K562 (cell line): ENCODE data around the gene UBQLNL. TPM values are rescaled to one million over a fixed set of nuclear protein-coding genes. Genes with fewer than 3 reads are reported as not detected.

Experiments used
- ATAC-seq: fragments of 200-7000 bp; cut with Tn5 transposase; 3 replicates; pipeline ENCODE4 v1.9.1; 2020; ENCODE audit warnings: moderate library complexity
- BruUV-seq: library from RNA; stranded (reverse); fragments of 400-500 nt; replicated peaks from 2 replicates; lab custom pipeline; 2021; lab: Mats Ljungman, UMichigan
- CTCF ChIA-PET: fragments of 300-600 bp; formaldehyde crosslinking; extraction: SDS; loops from one replicate; lab custom pipeline; 2021; ENCODE audit warnings: low intra/inter-chr PET ratio; lab: Yijun Ruan, JAX
- POLR2A ChIA-PET: fragments of 300-600, 350-650 bp; sonication (Branson Sonifier 250); formaldehyde crosslinking; extraction: SDS; loops from one replicate; lab custom pipeline; 2021; ENCODE audit warnings: antibody characterized with exemption, inconsistent platforms; lab: Yijun Ruan, JAX
- DNase-seq, 4 experiments: peaks; one replicate each; pipeline versions ENCODE4 v3.0.0 to v3.0.0-alpha.2; 2011 to 2018; ENCODE audit warnings: low spot score in 3 of 4, mixed read lengths in 3 of 4; ENCODE audit errors: extremely low read depth in 1 of 4
- FAIRE-seq: peaks from 2 replicates; lab custom pipeline; 2011; peaks lifted over from hg19 to GRCh38; lab: Jason Lieb, UNC
- H2AFZ ChIP-seq: 2 replicates; pipeline ENCODE4 v1.6.0; 2011; ENCODE audit warnings: low read depth, low read length, control low read depth, inconsistent platforms
- H3K27ac ChIP-seq: fragments of 200-600 bp; 3 replicates; pipeline ENCODE4 v1.8.0; 2011; ENCODE audit warnings: low read depth, mild to moderate bottlenecking, control low read depth, inconsistent platforms, low read length, moderate library complexity, mixed read lengths; ENCODE audit errors: extremely low read depth
- H3K27me3 ChIP-seq, 2 experiments: fragments of 300-600 bp in 1 of 2; 2 replicates in 1 of 2; 3 replicates in 1 of 2; pipeline versions ENCODE4 v1.6.0 to v1.8.0; 2011; ENCODE audit warnings: inconsistent platforms in 2 of 2, low read length in 2 of 2, mild to moderate bottlenecking in 1 of 2, mixed read lengths in 1 of 2, moderate library complexity in 1 of 2; ENCODE audit not compliant: control insufficient read depth in 2 of 2, insufficient read depth in 2 of 2
- H3K36me3 ChIP-seq: fragments of 300-600 bp; 3 replicates; pipeline ENCODE4 v1.8.0; 2011; ENCODE audit warnings: mild to moderate bottlenecking, low read length, inconsistent platforms; ENCODE audit not compliant: control insufficient read depth, insufficient read depth
- H3K4me1 ChIP-seq, 2 experiments: fragments of 200-600 bp in 1 of 2; replicated peaks in 1 of 2; 2 replicates in 1 of 2; 3 replicates in 1 of 2; pipeline versions ENCODE4 v1.5.1 to v1.8.0; 2011; ENCODE audit warnings: inconsistent platforms in 2 of 2, low read length in 2 of 2, mild to moderate bottlenecking in 1 of 2, mixed read lengths in 1 of 2, moderate library complexity in 1 of 2; ENCODE audit not compliant: control insufficient read depth in 2 of 2, insufficient read depth in 2 of 2
- H3K4me2 ChIP-seq: 2 replicates; pipeline ENCODE4 v1.6.1; 2011; ENCODE audit warnings: low read length, control low read depth, inconsistent platforms, mixed read lengths; ENCODE audit not compliant: insufficient read depth
- H3K4me3 ChIP-seq: fragments of 200-600 bp; sonication (generic), shearing (Covaris generic); 2 replicates; pipeline ENCODE4 v1.5.1; 2016; ENCODE audit warnings: control low read depth, inconsistent platforms
- H3K79me2 ChIP-seq: fragments of 200-600 bp; 3 replicates; pipeline ENCODE4 v1.8.0; 2011; ENCODE audit warnings: low read length, inconsistent platforms; ENCODE audit not compliant: control insufficient read depth, insufficient read depth
- H3K9ac ChIP-seq, 2 experiments: 2 replicates each; pipeline versions ENCODE4 v1.6.0 to v1.6.1; 2011; ENCODE audit warnings: low read depth in 2 of 2, low read length in 2 of 2, control low read depth in 1 of 2, inconsistent platforms in 1 of 2, mild to moderate bottlenecking in 1 of 2, mixed read lengths in 1 of 2; ENCODE audit not compliant: insufficient read depth in 1 of 2
- H3K9me1 ChIP-seq: one replicate; pipeline ENCODE4 v1.6.0; 2011; ENCODE audit warnings: inconsistent platforms, mild to moderate bottlenecking, low read length, moderate library complexity; ENCODE audit not compliant: control insufficient read depth, insufficient read depth
- H3K9me3 ChIP-seq: replicated peaks from 2 replicates; pipeline ENCODE4 v1.5.1; 2011; ENCODE audit warnings: low read depth, low read length, inconsistent platforms; ENCODE audit not compliant: control insufficient read depth, insufficient read depth
- H4K20me1 ChIP-seq: replicated peaks from 2 replicates; pipeline ENCODE4 v1.6.1; 2011; ENCODE audit warnings: low read length, inconsistent platforms, mixed read lengths; ENCODE audit not compliant: control insufficient read depth, insufficient read depth
- FOXP1 ChIP-seq: sonication (generic); formaldehyde crosslinking; IDR thresholded peaks from 2 replicates; pipeline ENCODE4 v1.8.0; 2022; ENCODE audit warnings: mild to moderate bottlenecking, missing genetic modification reagents
- HNRNPK ChIP-seq: fragments of 200-400 bp; formaldehyde crosslinking; IDR thresholded peaks from one replicate; pipeline ENCODE4 v1.6.1; 2018; ENCODE audit warnings: mild to moderate bottlenecking, low read depth, low read length; ENCODE audit not compliant: poor library complexity, severe bottlenecking
- KDM1A ChIP-seq, 2 experiments: fragments of 450-650 bp; IDR thresholded peaks; 2 replicates each; pipeline ENCODE4 v1.6.1; 2016; ENCODE audit warnings: mild to moderate bottlenecking in 2 of 2
- LARP7 ChIP-seq: fragments of 450-650 bp; IDR thresholded peaks from 2 replicates; pipeline ENCODE4 v1.6.1; 2016
- LEF1 ChIP-seq: fragments of 450-650 bp; IDR thresholded peaks from 2 replicates; pipeline ENCODE4 v1.6.1; 2016; ENCODE audit warnings: mild to moderate bottlenecking
- MCM5 ChIP-seq: fragments of 450-650 bp; IDR thresholded peaks from 2 replicates; pipeline ENCODE4 v1.6.1; 2016; ENCODE audit warnings: low read depth
- POLR2A ChIP-seq: fragments of 450-650 bp; conservative IDR thresholded peaks from 2 replicates; pipeline ENCODE4 v1.6.1; 2016
- SIN3B ChIP-seq: fragments of 450-650 bp; IDR thresholded peaks from 2 replicates; pipeline ENCODE4 v1.6.1; 2017; ENCODE audit warnings: low read depth, mild to moderate bottlenecking, moderate library complexity
- SUPT5H ChIP-seq: fragments of 450-650 bp; IDR thresholded peaks from 2 replicates; pipeline ENCODE4 v1.6.1; 2016
- ZNF639 ChIP-seq, 2 experiments: fragments of 200-800 bp in 1 of 2; sonication (Bioruptor generic) in 1 of 2; sonication (generic) in 1 of 2; formaldehyde crosslinking in 1 of 2; IDR thresholded peaks in 1 of 2; conservative IDR thresholded peaks in 1 of 2; 2 replicates each; pipeline versions ENCODE4 v1.5.0 to v1.6.1; 2016 to 2020; ENCODE audit warnings: missing compliant biosample characterization in 1 of 2, missing genetic modification characterization in 1 of 2, missing genetic modification reagents in 1 of 2
- ZNF766 ChIP-seq: fragments of 200-800 bp; sonication (Bioruptor generic); conservative IDR thresholded peaks from 2 replicates; pipeline ENCODE4 v1.6.1; 2016; ENCODE audit warnings: missing genetic modification characterization, missing compliant biosample characterization
- ZNF780A ChIP-seq: fragments of 250-450 bp; sonication (Bioruptor Pico); IDR thresholded peaks from 2 replicates; pipeline ENCODE4 v1.5.0; 2021; ENCODE audit warnings: mild to moderate bottlenecking
- WGBS: fragments of 100-300 bp; shearing (Covaris generic); methylation state at CpG from one replicate; pipeline ENCODE4 v1.1.6; 2016; ENCODE audit warnings: low coverage, mixed read lengths; ENCODE audit not compliant: insufficient coverage; ENCODE audit errors: missing lambda C conversion rate; 5-methylcytosine and 5-hydroxymethylcytosine counted together
- in situ Hi-C: fragments of 300-500 bp; cut with MboI; formaldehyde crosslinking; loops from 4 replicates; pipeline ENCODE4 v1.15.0; 2018; ENCODE audit warnings: inconsistent platforms, mixed read lengths
- intact Hi-C: fragments of 100-400 bp; cut with micrococcal nuclease; formaldehyde crosslinking; loops from 2 replicates; pipeline ENCODE4 v1.14.2; 2022
- polyA plus RNA-seq, 8 experiments: library from polyadenylated mRNA; depleted of rRNA in 4 of 8; stranded (reverse) in 5 of 8; unstranded in 3 of 8; fragments of >200 nt; fragmentation: Nextera tagmentation in 2 of 8; fragmentation: Illumina TruSeq in 1 of 8; extraction: Ambion mirVana in 2 of 8; extraction: Trizol in 1 of 8; gene quantifications; 2 replicates each; pipeline versions ENCODE4 v1.2.1 to v1.2.3, GENCODE V29; 2011 to 2014; ENCODE audit warnings: inconsistent platforms in 1 of 8, missing spikeins in 1 of 8
- total RNA-seq, 7 experiments: library from RNA; depleted of rRNA in 6 of 7; stranded (reverse); fragments of >200 nt in 6 of 7; fragmentation: Illumina TruSeq in 2 of 7; extraction: Trizol in 2 of 7; gene quantifications; 2 replicates each; pipeline versions ENCODE4 v1.2.1 to v1.2.3, GENCODE V29; 2011 to 2021; ENCODE audit warnings: low replicate concordance in 1 of 7
- TF ChIP-seq, protein P1 (sequence below): fragments of 250-450 bp; sonication (Bioruptor Pico); IDR thresholded peaks from 2 replicates; pipeline ENCODE4 v1.4.0; 2020; ENCODE audit warnings: mild to moderate bottlenecking, moderate library complexity

The UBQLNL gene
- total and polyA plus RNA-seq, 9 of the 15 experiments (the other 6 are each of a cell fraction or from before 2014, with no cell fraction given): 0.07 to 0.27 (median 0.14) TPM

DNA sequence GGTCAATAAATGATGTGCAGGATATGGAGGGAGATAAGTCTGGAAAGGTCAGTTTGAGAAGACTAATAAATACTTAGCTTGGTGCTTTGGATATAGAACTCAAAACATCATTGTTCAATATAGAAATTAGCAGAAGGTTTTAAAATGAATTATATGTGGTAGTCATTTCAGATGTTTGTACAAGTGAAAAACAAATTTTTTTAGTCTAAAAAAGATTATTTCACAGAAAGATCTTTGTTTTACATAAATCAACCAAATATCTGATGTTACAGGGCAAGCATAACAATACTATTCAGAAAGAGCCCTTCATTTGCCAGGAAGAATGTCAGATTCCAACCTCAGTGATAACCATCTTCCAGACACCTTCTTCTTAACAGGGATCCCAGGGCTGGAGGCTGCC lies 28.1 kb downstream of the UBQLNL start, which contains the start of gene OR52D1:
Gene OR52D1, plus strand, starts transcription at position 301 of the 400 bp plus-strand sequence. Its CDS starts 22 bp downstream, at position 323.
- BruUV-seq: no TSS peak
- Histone ChIP-seq H3K9ac (no peak within 1 kb of the TSS; a peak in 1 of 4 replicates), H3K79me2 (peaks cover 100% of the 10 kb centered on the region), H3K4me1 (peaks cover 4 to 5% of the 10 kb centered on the region in 2 experiments; a peak in 1 of 5 replicates), H4K20me1 (peaks cover 48% of the 10 kb centered on the region), H3K4me3 (no peak within 1 kb of the TSS), H3K4me2 (no peak within 1 kb of the TSS), H3K9me3 (peaks cover 4% of the 10 kb centered on the region), H3K27me3 (no peaks in the 10 kb centered on the region), H2AFZ (no peak within 1 kb of the TSS), H3K27ac (no peak within 1 kb of the TSS), H3K36me3 (peaks cover 96% of the 10 kb centered on the region), H3K9me1 (no peaks in the 10 kb centered on the region)
- ATAC-seq (no peak), FAIRE-seq (no peak), DNase-seq (no peak)
- ChIA-PET CTCF (no interaction called here), POLR2A (interaction anchor here (0.6 to 0.7 kb wide), 2 partner anchors 9 to 17 kb away, joined by 3 to 4 read pairs; no protein-coding TSS in a partner anchor)
- in situ Hi-C loops: no loop called here
- intact Hi-C loops: no loop called here
- TF ChIP-seq SIN3B (no peak), SUPT5H (no peak)

DNA sequence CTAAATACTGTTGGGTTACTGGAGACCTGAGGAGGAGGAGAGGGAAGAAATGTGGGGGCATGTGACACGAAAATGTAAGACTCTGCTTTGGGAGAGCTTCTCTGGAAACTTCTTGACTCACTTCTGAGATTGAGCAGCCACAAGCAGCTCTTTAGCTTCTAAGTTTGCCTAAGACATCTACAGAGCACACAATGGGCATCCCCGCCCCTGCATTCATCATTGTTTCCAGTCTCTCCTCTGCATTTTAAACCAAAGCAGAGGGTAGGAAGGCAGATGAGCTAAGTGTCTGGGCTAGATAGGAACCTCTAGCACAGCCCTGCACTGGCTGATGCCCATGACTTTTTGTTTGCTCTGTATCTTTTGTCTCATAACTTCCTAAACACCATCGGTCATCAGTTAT lies 30.1 kb downstream of the UBQLNL start:
- Histone ChIP-seq H3K9ac (no peak overlapping the region), H2AFZ (no peak overlapping the region), H3K9me1 (no peaks in the 10 kb centered on the region), H3K36me3 (peaks cover 78% of the 10 kb centered on the region), H3K27me3 (no peaks in the 10 kb centered on the region), H3K9me3 (peaks cover 4% of the 10 kb centered on the region), H3K4me3 (no peak overlapping the region), H3K79me2 (peaks cover 81% of the 10 kb centered on the region), H3K27ac (no peak overlapping the region), H3K4me1 (peaks cover 4 to 5% of the 10 kb centered on the region in 2 experiments; a peak in 1 of 5 replicates), H4K20me1 (peaks cover 36% of the 10 kb centered on the region), H3K4me2 (no peak overlapping the region)
- ATAC-seq: peak; percentile 41
- POLR2A ChIA-PET: interaction anchor here (0.5 to 3.0 kb wide), 6 partner anchors 12 to 127 kb away, joined by 3 to 25 read pairs (median 3); no protein-coding TSS in a partner anchor
- intact Hi-C loops: no loop called here
- FAIRE-seq: no peak
- no peak for DNase-seq
- WGBS: 38% methylated on average over 3 of the region's 3 CpGs
- in situ Hi-C loops: no loop called here
- CTCF ChIA-PET: no interaction called here
- no TSS peak for BruUV-seq
- TF ChIP-seq, protein P1, sequence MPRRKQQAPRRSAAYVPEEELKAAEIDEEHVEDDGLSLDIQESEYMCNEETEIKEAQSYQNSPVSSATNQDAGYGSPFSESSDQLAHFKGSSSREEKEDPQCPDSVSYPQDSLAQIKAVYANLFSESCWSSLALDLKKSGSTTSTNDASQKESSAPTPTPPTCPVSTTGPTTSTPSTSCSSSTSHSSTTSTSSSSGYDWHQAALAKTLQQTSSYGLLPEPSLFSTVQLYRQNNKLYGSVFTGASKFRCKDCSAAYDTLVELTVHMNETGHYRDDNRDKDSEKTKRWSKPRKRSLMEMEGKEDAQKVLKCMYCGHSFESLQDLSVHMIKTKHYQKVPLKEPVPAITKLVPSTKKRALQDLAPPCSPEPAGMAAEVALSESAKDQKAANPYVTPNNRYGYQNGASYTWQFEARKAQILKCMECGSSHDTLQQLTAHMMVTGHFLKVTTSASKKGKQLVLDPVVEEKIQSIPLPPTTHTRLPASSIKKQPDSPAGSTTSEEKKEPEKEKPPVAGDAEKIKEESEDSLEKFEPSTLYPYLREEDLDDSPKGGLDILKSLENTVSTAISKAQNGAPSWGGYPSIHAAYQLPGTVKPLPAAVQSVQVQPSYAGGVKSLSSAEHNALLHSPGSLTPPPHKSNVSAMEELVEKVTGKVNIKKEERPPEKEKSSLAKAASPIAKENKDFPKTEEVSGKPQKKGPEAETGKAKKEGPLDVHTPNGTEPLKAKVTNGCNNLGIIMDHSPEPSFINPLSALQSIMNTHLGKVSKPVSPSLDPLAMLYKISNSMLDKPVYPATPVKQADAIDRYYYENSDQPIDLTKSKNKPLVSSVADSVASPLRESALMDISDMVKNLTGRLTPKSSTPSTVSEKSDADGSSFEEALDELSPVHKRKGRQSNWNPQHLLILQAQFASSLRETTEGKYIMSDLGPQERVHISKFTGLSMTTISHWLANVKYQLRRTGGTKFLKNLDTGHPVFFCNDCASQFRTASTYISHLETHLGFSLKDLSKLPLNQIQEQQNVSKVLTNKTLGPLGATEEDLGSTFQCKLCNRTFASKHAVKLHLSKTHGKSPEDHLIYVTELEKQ (CRISPR knock-in tag): no peak
- peak; percentile 45 to 73; a peak in 1 of 4 replicates for TF ChIP-seq KDM1A (IDR thresholded peaks at IDR 0.05)
- no peak for TF ChIP-seq MCM5
- no peak for TF ChIP-seq FOXP1 (CRISPR knock-in tag)
- no peak for TF ChIP-seq HNRNPK
- no peak for TF ChIP-seq ZNF639 (CRISPR knock-in tag; conservative IDR thresholded peaks at IDR 0.05 in 1 of 2, IDR thresholded peaks at IDR 0.05 in 1 of 2)
- peak; percentile 34 for TF ChIP-seq POLR2A
- no peak for TF ChIP-seq LEF1
- TF ChIP-seq LARP7: no peak
- no peak for TF ChIP-seq ZNF780A (CRISPR knock-in tag)
- TF ChIP-seq ZNF766 (CRISPR knock-in tag): no peak
